IPS-18c (cell line): ENCODE data around the gene ADGRD2.

ENCODE experiments used
- H3K4me3 ChIP-seq: 2 replicates; pipeline ENCODE4 v1.7.0; 2013; ENCODE audit warnings: low read depth, mild to moderate bottlenecking, low read length, moderate library complexity; ENCODE audit not compliant: insufficient read depth
- H3K9me3 ChIP-seq: one replicate; pipeline ENCODE4 v1.6.1; 2013; ENCODE audit warnings: mild to moderate bottlenecking, low read length, moderate library complexity; ENCODE audit not compliant: control insufficient read depth, insufficient read depth

The ADGRD2 gene

GRCh38 chr9:124452841-124453585 lies 2.8 kb downstream of the ADGRD2 start:
- Histone ChIP-seq H3K9me3 (peaks cover 4% of the 10 kb centered on the region), H3K4me3 (peak overlapping the region; percentile 28; the same call in 1 of the 2 replicates)

- Histone ChIP-seq H3K9me3 (peaks cover 4% of the 10 kb centered on the region), H3K4me3 (peak overlapping the region; percentile 28; the same call in 1 of the 2 replicates)
Measured at GRCh38 chr9:124453586-124454191, 3.4 kb downstream of the ADGRD2 start.

GRCh38 chr9:124454296-124454695 lies 4.0 kb downstream of the ADGRD2 start:
- Histone ChIP-seq H3K9me3 (peaks cover 4% of the 10 kb centered on the region), H3K4me3 (no peak overlapping the region)

GRCh38 chr9:124454791-124455443 lies 4.7 kb downstream of the ADGRD2 start:
- Histone ChIP-seq H3K9me3 (peaks cover 4% of the 10 kb centered on the region), H3K4me3 (no peak overlapping the region)

- H3K9me3 ChIP-seq: peaks cover 4% of the 10 kb centered on the region
Measured at GRCh38 chr9:124455820-124456219, 5.6 kb downstream of the ADGRD2 start.

GRCh38 chr9:124456341-124457078 lies 6.3 kb downstream of the ADGRD2 start:
- no peak overlapping the region for H3K4me3 ChIP-seq
- H3K9me3 ChIP-seq: peaks cover 4% of the 10 kb centered on the region

More at GRCh38 chr9:124455820-124456219, 5.6 kb downstream of the ADGRD2 start:
- no peak overlapping the region for H3K4me3 ChIP-seq

GRCh38 chr9:124457079-124457886 lies 7.0 kb downstream of the ADGRD2 start:
- no peak overlapping the region for H3K4me3 ChIP-seq
- peaks cover 4% of the 10 kb centered on the region for H3K9me3 ChIP-seq

- H3K4me3 ChIP-seq: no peak overlapping the region
- H3K9me3 ChIP-seq: peaks cover under 1% of the 10 kb centered on the region
Measured at GRCh38 chr9:124457887-124458431, 7.7 kb downstream of the ADGRD2 start.

GRCh38 chr9:124458441-124458840 lies 8.2 kb downstream of the ADGRD2 start:
- Histone ChIP-seq H3K9me3 (no peaks in the 10 kb centered on the region), H3K4me3 (no peak overlapping the region)

- H3K4me3 ChIP-seq: no peak overlapping the region
- H3K9me3 ChIP-seq: no peaks in the 10 kb centered on the region
Measured at GRCh38 chr9:124462739-124463138, 12.5 kb downstream of the ADGRD2 start.

GRCh38 chr9:124465736-124466135 lies 15.5 kb downstream of the ADGRD2 start:
- Histone ChIP-seq H3K4me3 (no peak overlapping the region), H3K9me3 (no peaks in the 10 kb centered on the region)

- H3K4me3 ChIP-seq: no peak overlapping the region
Measured at GRCh38 chr9:124467410-124468060, 17.3 kb downstream of the ADGRD2 start.

GRCh38 chr9:124468061-124468740 lies 17.9 kb downstream of the ADGRD2 start:
- no peaks in the 10 kb centered on the region for H3K9me3 ChIP-seq
- H3K4me3 ChIP-seq: no peak overlapping the region

More at GRCh38 chr9:124467410-124468060, 17.3 kb downstream of the ADGRD2 start:
- H3K9me3 ChIP-seq: no peaks in the 10 kb centered on the region

GRCh38 chr9:124469011-124469832 lies 19.0 kb downstream of the ADGRD2 start:
- Histone ChIP-seq H3K9me3 (no peaks in the 10 kb centered on the region), H3K4me3 (no peak overlapping the region)

- Histone ChIP-seq H3K4me3 (no peak overlapping the region), H3K9me3 (no peaks in the 10 kb centered on the region)
Measured at GRCh38 chr9:124470306-124470705, 20.1 kb downstream of the ADGRD2 start.
